ENCODE data around the gene CNDP1.

Gene CNDP1

DNA sequence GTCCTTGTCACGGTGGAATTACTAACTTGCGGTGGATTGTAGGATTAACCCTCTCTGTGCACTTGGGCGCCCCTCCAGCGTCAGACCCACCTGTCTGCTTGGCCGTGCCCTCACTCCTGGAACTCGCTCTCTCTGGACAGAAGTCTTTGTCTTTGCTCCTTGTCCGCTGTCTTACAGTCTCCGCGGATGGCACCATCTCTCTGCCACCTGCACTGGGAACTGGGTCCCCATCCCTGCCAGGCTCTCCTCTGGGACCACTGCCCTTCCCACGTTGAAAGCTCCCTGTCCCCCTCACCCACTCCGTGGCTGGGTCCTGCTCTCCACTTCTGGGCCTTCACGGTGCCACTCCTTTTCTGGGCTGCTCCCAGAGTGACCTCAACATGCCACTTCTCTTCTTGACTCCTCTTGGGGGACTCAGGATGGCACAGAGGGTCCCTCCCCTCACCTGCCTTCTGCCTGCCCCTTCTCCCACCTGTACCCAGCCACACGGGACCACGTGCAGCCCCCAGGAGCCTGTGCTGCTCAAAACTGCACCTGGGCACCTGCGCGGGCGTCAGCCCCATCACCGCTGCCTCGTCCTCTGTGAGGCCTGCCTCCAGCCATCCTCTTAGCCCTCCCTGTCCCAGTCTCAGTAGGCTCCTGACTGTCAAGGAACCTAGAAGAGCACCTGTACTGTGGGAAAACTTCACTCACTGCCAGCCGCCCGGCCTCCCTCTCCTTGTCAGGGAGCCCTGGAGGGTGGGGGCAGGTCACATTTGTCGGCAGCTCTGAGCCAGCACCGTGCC lies 27.0 kb upstream of the CNDP1 start:
- no peak for DNase-seq

DNA sequence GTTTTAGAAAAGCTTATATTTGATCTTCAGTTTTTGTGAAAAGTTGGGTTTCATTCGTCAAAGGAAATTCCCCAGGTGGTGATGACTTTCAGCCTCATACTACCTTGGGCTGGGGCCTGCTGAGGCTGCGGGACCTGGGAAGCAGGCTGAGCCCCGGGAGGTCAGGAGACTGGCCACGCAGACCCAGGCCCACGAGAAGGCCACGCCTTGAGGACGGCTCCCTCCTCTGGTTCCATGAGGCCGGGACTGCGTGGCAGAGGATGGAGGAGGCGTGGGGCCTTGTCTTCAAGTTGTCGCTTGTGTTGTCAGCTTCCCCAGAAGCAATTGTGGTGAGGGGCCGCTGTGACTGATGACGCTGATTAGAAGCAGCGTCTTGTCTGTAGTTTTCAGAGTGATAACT lies 26.4 kb upstream of the CNDP1 start:
- no peak for DNase-seq

DNA sequence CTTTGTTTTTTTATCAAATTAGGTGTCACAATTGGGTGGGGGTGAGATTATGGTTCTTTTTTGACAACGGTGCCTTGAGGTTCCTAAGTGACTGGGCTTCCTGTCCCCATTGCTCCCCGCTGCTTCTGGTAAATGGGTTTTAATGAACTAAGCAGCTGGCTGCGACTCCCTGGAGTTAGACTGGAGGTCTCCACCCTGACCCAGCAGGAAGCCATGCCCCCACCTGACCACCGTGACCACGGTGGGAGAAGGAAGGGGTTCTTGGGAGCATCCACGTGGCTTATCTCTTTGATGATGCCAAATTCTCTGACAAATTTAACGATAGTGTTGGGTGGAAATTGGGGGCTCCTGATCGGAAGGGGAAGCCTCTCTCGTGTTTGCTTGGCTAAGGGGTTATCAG lies 25.9 kb upstream of the CNDP1 start:
- no peak for DNase-seq

DNA sequence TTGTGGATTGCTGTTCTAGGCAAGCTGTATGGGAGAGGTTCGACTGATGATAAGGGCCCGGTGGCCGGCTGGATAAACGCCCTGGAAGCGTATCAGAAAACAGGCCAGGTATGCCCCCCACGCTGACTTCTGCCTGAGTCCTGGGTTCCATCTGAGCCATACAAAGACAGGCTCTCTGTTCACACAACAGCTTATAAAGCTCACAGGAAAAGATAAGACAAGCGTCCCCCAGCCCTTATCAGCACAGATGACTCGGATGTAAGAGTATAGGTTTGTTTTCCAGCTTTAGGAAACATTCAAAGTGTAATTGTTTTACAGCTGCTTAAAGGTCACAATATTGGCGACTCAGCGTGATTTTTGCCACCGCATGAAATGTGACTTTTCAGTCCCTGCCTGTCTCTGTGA lies 25.5 kb upstream of the CNDP1 start:
- no peak for DNase-seq

DNA sequence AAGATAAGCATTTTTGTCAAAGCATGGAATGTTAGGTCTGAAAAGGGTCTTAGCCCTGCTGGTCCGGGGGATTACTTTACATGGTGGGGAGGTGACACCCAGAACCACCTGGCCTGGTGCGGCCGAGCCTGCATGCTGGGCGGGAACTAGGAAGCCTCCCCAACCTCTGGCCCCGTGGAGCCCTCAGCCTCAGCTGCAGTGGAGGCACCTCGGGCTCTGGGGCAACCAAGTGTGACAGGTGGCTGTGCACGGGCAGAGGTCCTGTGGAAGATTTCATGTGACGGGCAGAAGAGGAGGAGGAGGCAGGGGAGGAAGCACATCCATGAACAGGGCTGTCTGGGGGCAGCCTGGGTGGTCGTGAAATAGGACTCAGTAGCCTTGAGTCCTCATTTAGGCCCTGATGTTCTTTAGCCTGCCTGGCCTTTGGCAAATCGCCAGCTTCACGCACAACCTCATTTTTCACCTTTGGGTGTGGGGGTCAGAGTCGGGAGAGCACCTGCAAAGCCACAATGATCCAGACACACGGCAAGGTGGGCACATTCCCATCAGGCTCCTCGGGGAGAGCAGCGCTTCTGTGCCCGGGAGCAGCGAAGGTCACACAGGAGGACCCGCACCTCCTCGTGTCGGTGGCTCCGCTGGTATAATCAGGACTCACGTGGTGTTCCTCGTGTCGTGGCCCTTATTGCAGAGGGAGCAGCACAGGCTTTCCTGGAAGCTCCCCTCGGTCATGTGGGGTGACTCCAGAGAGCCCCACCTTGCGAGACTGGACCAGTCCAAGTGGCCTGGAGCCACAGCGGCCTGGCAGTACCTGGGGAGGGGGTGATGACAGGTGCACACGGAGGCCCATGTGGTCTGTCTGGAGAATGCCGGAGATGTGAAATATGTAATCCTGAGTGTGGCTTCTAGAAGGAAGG lies 24.2 kb upstream of the CNDP1 start:
- DNase-seq = no peak

DNA sequence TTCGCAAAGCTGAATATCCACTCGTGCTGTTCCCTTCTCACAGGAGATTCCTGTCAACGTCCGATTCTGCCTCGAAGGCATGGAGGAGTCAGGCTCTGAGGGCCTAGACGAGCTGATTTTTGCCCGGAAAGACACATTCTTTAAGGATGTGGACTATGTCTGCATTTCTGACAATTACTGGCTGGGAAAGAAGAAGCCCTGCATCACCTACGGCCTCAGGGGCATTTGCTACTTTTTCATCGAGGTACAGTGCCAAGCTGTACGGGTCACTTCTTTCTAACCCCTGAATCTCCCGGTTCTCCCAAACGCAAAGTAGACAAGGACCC lies 23.6 kb upstream of the CNDP1 start:
- DNase-seq = no peak

DNA sequence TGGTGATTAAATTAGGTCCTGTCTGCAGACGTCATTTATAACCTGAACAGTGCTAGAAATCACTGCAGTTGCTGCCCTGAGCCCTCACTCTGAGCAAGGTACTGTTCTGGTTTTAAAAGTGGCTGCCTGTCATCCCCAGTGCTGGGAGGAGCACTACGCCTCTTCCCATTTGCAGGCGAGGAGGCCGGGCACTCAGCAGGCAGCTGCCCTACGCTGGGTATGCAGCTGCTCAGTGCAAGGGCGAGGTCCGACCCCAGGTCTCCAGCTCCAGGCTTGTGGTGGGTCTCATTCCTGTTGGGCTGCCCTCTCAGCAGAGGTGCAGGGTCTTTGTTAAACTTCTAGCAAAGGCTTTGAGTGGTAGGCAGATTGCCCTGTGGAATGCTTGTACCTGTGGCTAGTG lies 22.5 kb upstream of the CNDP1 start:
- no peak for DNase-seq

DNA sequence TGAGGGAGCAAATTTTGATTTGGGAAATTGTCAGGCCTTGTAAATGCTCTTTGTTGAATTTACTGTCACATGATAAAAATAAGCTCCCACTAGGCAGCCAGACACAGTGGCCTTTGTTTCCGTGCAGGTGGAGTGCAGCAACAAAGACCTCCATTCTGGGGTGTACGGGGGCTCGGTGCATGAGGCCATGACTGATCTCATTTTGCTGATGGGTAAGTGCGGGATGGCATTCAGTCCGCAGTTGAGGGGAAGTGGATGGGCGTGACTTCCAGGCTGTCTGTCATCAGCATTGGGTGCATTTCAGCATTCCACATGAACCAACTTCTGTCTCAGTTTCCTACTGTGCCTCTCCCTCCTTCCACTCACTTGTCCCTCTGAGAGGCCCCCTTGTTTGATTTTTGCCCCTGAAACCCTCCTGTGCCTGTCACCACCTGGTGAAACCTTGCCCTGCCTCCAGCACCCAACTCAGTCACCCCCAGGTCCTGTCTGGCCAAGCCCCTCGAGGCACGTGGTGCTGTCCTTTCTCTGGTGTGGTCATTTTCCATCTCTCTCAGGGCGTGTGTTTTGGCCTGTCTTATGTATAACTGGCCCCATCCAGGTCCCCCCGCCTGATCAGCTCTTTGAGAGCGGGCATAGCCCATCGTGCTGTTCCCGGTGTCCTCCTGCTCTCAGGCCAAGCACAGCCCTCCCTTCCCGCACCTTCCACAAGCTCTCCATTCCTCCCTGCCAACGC lies 21.8 kb upstream of the CNDP1 start:
- no peak for DNase-seq

DNA sequence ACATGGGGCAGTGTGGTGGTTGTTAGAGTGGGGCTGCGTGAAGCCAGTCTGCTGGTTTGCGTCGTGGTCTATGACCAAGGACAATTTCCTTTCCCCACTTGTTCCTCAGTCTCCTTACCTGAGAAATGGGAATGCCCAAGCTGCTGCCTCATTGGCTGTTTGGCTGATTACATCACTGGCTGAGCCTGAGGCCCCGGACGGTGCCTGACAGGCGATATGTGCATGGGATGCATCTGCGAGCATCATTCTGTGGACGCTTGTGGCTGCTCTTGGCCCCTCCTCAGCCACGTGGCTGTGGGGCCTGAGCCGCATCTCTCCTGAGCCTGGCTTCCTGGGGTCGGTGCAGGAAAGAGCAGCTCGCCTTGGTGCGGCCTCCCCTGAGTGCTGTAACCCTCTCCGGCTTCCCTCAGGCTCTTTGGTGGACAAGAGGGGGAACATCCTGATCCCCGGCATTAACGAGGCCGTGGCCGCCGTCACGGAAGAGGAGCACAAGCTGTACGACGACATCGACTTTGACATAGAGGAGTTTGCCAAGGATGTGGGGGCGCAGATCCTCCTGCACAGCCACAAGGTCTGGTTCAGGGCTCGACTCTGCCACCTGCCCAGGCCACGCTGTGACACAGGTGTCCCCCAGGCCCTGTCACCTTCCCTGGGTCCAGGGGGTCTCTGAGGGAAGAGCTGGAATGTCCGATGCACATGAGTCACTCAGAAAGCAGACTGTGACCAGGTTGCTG lies 21.0 kb upstream of the CNDP1 start:
- DNase-seq = no peak

DNA sequence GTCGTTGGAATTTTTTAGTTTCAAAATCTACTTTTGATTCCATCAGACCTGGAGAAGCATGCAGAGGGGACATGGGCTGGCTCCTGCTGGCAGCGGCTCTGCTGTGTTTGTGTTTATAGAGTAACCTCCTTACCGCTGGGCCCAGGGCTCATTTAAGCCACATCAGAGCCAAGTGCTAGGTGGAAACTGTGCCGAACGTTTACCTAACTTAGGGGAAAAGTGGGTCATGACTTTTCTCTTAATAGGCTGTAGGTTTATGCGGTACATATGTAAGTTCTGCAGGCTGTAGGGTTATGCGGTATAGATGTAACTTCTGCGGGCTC lies 20.5 kb upstream of the CNDP1 start:
- no peak for DNase-seq

DNA sequence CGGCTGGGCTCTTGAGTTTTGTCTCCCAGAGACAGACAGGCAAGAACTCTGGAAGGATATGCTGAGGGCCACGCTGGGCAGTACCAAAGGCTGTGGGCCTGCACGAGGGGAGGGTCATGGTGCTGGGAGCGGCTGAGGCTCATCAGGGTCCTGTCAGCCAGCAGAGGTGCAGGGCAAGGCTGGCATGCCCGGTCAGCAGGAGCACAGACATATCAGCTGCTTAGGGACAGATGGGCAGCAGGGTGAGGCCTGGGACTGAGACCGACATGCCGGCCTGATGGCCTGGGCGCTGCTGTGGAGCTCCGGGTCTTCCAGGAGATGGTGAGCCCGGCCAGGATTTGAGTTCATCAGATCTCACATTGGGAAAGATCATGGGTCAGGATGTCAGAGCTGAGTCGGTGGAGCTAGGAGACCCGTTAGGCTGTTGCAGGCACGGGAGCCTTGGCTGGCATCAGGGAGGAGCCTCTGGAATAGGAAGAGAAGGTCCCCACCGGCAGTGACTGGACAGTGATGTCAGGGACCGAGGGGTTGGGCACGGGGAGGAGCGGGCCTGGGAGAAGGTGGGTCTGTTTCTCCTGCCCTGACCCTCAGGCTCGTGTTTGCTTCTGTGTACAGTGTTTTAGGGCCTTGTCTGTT lies 19.3 kb upstream of the CNDP1 start:
- DNase-seq = no peak

DNA sequence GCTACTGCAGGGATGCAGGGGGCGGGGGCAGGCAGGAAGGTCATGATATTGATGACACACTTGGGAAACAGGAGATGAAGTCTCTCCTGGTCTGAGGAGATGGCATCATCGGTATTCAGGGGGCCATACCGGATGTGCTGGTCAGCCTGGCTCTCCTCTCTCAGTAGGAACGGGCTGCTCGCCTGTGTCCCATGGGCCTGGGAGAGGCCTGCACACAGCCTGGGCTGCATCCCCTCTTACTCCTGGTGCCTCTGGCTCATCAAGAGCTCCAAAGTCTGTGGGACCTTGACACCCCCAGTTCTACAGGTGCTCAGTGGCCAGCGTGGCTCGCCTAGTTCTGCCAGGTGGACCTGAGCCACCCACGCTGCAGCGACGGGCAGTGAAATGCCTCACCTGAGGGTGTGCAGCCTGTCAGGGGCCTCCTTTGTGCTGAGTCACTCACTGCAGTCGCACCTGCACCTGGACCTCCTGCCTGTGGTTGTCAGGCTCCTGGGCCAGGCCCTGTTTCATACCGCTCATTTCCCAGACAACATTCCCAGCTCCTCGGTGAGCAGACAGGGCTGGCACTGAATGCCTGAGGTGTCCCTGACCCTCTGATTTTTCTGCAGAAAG lies 18.6 kb upstream of the CNDP1 start:
- DNase-seq = no peak

DNA sequence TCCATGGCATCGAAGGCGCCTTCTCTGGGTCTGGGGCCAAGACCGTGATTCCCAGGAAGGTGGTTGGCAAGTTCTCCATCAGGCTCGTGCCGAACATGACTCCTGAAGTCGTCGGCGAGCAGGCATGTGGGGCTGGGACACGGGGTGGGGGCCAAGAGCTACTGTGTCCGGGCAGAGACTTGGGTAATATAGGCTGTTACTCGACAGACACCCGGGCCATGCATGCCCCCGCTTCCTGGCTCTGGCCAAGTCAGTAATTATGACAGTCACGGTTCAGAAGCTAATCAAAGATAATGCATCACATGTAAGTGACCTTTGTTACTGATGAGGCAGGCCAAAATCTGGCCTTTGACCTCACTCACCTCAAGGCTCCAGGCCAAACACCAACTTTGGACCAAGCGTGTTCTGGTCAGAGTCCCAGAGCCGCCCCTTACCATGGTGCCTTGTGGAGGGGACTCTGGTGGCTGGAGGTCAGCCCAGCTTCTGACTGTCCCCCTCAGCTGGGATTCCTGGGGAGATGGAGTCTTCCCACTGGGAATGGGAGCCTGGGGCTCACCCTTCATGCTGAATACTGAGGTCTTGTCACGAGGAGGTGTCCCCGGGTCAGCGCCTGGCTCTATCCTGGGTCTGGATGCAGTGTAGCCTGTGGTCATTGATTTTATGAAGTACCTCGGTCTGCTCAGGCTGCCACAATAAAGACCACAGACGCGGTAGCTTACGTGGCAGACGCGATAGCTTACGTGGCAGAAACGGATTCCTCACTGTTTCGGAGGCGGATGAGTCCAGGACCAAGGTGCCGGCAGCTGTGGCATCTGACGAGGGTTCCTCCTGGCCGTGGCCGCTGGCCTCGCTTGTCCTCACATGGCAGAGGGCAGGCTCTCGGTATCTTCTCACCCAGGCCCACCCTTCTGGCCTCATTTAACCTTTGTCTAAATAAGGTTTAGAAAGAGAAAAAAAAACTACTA lies 17.7 kb upstream of the CNDP1 start:
- no peak for DNase-seq

DNA sequence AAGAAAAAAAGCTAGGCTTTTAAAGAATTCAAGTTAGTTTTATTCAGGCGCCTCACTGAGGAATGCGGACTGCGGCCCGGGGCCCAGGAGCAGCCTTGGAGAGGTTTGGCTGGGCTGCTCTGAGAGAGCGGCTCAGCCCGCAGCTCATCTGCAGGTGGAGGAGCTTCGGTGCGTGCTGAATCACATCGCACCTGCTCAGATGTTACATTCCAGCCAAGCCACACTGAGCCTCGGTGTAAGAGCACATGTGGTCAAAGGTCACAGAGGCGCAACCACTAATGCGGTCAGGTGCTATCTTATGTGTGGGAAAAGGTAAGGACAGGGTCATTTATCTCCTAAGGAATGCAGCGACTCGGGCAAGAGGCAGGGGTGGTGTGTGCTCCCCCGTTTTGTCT lies 17.1 kb upstream of the CNDP1 start:
- no peak for DNase-seq

DNA sequence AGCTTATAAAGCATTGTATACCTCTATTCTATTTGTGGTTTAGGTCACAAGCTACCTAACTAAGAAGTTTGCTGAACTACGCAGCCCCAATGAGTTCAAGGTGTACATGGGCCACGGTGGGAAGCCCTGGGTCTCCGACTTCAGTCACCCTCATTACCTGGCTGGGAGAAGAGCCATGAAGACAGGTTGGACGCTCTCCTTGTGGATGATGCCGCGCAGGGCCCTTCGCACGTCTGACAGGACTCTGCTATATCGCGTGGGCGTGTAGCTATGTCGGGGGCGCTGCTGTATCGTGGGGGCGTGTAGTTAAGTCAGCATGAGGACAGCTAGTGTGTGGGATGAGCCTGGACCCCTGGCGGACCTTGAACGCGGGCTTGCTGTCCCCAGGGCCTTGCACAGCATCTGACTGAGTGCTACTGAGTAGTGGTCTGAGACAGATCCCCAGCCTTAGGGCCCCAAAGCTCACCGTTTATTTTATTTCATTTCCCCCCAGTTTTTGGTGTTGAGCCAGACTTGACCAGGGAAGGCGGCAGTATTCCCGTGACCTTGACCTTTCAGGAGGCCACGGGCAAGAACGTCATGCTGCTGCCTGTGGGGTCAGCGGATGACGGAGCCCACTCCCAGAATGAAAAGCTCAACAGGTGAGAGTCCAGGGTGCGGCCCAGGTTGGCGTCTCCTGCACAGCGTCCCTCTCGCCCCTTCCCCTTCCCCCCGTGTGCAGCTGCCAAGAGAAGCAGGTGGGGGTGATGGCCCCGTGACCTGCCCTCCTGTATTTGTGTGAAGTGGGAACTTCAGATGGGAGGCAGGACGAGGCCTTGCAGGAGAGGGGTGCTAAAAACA lies 15.6 kb upstream of the CNDP1 start:
- DNase-seq = no peak

DNA sequence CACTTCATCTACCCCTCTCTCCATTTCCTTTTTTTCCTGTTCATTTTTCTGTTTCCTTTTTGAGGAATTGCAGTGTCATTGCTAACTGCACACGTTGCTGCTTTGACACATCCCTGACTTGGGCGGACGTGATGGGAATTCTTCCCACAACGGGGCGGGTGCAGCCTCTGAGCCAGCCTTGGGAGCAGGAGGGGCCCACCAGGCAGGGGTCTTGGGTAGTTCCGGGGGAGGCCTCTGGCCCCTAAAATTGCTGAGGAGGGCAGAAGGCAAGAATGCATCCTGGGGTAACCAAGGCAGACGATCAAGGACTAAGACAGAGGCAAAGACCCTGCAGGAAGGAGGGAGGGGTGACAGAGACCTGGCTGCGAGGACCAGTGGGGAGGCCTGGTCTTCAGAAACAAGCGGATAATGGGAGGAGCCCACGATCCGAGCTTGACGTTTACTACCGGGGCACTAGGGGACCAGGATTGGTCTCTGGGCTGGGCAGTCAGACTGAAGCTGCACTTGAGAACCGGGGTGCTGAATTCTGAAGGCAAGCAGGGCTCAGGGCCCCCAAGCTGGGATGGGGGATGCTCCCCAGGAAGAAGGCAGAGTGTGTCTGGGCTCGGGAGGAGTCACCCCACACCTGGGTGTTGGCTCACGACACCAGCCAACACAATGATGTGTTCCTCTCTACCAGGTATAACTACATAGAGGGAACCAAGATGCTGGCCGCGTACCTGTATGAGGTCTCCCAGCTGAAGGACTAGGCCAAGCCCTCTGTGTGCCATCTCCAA lies 14.8 kb upstream of the CNDP1 start:
- DNase-seq = no peak

DNA sequence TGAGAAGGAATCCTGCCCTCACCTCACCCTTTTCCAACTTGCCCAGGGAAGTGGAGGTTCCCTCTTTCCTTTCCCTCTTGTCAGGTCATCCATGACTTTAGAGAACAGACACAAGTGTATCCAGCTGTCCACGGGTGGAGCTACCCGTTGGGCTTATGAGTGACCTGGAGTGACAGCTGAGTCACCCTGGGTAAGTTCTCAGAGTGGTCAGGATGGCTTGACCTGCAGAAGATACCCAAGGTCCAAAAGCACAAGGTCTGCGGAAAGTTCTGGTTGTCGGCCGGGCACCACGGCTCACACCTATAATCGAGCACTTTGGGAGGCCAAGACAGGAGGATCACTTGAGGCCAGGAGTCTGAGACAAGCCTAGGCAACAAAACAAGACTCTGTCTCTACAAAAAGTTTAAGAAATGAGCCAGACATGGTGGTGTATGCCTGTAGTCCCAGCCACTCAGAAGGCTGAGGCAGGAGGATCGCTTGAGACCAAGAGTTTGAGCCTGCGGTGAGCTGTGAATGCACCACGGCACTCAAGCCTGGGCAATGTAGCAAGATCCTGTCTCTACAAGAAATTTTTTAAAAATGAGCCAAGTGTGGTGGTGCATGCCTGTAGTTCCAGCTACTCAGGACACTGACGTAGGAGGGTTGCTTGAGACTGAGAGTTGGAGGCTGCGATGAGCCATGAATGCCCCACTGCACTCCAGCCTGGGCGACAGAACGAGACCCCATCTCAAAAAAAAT lies 14.0 kb upstream of the CNDP1 start:
- no peak for DNase-seq

DNA sequence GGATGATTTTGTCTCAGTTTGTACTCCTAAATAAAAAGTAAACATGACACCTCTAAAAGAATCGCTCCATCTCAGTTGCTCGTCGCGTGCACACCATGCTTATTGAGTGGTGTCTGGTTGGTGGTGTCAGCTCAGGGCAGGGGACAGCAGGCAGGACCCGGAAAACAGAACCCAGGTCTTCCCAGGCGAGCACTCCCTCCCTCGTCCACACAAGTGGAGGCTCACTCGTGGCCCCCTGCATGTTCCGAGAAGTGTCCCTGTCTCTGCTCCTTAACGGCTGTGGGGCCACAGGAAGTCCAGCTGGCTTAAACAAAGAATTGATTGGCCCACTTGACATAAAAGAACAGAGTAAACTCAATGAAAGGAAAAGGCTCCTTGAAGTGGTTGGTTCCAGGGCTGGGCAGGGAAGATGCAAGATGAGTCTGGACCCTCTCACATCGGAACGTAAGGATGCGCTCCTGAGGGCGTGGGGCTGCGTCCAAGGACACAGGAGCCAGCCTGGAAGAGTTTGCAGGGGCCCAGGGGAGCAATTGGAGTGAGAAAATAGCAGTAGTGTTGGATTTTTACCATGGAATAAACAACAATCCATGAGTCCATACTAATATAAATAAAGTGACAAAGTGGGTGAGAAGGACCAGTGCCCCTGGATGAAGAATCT lies 13.1 kb upstream of the CNDP1 start:
- DNase-seq = no peak

All from activated CD4-positive, CD25-positive, alpha-beta regulatory T cell (primary cell).